ENCODE results near the gene PERM1.
"Not testable (repeated sequence)": the region's sequence is repeated elsewhere in the genome, so short reads cannot be mapped to it uniquely, and the experiment has no call there.

The PERM1 gene

GRCh38 chr1:997993-998744 lies 16.3 kb upstream of the PERM1 start:
- no peak for DNase-seq (ENCODE audit: low spot score)
- FAIRE-seq, result no peak

DNA sequence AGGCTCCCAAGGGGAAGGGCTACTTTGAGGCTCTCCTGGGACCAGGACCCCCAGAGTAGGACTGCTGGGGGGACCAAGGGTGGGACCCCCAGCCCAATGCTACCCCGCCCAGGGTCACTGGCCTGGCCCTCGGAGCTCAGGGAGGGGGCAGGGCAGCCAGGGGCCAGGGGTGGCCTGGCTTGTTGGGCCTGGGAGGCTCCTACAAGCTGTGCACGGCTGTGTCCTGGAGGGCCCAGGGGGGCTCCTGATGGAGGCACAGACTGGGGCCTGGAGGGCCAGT lies 15.8 kb upstream of the PERM1 start:
- no peak for DNase-seq (ENCODE audit: low spot score)
- no peak for FAIRE-seq

DNA sequence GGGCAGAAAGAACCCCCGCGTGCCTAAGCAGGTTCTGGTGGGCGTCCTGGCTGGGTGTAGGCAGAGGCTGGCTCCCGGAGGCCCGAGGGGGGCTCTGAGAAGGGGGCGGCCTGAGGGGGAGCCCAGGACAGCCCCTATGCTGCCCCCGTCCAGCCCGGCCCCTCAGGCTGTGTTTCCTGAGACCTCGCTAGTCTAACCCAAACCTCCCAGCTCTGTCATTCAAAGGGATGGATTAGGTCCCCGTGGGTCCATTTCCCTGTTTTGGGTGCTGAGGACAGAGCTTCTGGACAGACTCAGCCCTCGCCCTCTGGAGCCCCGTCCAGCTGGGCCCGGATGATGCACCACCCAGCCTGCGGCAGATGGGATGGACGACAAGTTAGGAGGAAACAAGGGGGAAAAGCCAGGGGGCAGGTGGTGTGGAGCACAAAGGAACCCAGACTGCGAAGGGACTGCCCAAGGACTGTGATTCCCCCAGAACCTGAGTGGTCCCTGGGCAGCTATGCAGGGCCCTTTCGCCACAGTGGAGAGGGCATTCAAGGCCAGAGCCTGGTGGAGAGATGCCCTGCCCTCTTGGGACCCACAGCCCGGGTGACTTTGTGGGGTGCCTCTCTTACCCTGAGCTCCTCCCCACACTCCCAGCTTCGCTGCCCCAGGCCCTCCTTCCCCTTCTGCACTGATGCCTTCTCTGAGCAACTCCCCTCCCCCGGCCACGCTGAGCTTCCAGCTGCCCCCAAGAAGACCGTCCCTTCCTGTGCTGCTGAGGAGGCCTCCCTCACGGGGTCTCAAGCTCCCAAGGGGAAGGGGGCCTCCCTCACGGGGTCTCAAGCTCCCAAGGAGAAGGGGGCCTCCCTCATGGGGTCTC lies 15.2 kb upstream of the PERM1 start:
- FAIRE-seq, result no peak
- no peak for DNase-seq (ENCODE audit: low spot score)

- no peak for DNase-seq (ENCODE audit: low spot score)
- no peak for FAIRE-seq
Measured at GRCh38 chr1:995665-996633, 14.1 kb upstream of the PERM1 start.

GRCh38 chr1:994546-994945 lies 12.7 kb upstream of the PERM1 start:
- FAIRE-seq; DNase-seq (ENCODE audit: low spot score): not testable (repeated sequence)

GRCh38 chr1:993379-993995 lies 11.6 kb upstream of the PERM1 start:
- DNase-seq (ENCODE audit: low spot score) (no peak), FAIRE-seq (no peak)

GRCh38 chr1:992362-992761 lies 10.5 kb upstream of the PERM1 start:
- DNase-seq (ENCODE audit: low spot score), result no peak
- no peak for FAIRE-seq

DNA sequence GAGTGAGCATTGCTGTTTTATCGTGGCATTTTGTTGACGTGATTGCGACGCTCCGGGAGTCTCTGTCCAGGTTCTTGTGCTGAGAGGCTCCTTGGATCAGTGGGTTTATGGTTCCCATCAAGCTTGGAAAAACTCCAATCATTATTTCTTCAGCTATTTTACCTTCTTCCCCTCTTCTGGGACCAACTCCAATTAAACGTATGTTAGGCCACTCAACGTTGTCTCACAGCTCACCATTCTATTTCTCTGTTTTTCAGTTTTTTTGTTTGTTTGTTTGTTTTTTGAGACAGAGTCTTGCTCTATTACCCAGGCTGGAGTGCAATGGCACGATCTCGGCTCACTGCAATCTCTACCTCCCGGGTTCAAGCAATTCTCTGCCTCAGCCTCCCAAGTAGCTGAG lies 10.0 kb upstream of the PERM1 start:
- no peak for DNase-seq (ENCODE audit: low spot score)
- no peak for FAIRE-seq

GRCh38 chr1:991275-991674 lies 9.4 kb upstream of the PERM1 start:
- FAIRE-seq; DNase-seq (ENCODE audit: low spot score): not testable (repeated sequence)

DNA sequence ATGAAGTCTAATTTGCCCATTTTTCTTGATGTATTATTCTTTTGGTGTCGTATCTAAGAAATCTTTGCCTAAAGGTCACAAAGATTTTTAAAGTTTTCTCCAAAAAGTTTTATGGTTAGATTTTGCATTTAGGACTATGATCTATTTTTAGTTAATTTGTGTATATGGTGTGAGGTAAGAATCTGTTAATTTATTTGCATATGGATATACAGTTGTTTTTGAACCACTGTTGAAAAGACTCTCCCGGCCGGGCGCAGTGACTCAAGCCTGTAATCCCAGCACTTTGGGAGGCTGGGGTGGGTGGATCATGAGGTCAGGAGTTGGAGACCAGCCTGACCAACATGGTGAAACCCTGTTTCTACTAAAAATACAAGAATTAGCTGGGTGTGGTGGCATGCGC lies 6.2 kb upstream of the PERM1 start:
- FAIRE-seq; DNase-seq (ENCODE audit: low spot score): not testable (repeated sequence)

- no peak for DNase-seq (ENCODE audit: low spot score)
- no peak for FAIRE-seq
Measured at GRCh38 chr1:985126-985525, 3.2 kb upstream of the PERM1 start.

DNA sequence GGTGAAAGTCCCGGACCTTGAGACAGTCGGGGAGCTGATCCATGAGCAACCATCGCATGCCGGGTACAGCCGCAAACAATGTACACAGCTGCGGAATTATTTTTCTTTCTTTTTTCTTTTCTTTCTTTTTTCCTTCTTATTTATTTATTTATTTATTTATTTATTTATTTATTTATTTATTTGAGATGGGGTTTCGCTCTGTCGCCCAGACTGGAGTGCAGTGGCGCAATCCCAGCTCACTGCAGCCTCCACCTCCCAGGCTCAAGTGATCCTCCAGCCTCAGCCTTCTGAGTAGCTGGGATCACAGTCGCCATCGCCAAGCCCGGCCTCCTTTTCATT lies 2.6 kb upstream of the PERM1 start:
- no peak for FAIRE-seq

GRCh38 chr1:983798-984475 lies 2.0 kb upstream of the PERM1 start:
- FAIRE-seq, result no peak
- DNase-seq (ENCODE audit: low spot score), result peak; percentile 5

More for the DNA sequence above, 2.6 kb upstream of the PERM1 start:
- no peak for DNase-seq (ENCODE audit: low spot score)

DNA sequence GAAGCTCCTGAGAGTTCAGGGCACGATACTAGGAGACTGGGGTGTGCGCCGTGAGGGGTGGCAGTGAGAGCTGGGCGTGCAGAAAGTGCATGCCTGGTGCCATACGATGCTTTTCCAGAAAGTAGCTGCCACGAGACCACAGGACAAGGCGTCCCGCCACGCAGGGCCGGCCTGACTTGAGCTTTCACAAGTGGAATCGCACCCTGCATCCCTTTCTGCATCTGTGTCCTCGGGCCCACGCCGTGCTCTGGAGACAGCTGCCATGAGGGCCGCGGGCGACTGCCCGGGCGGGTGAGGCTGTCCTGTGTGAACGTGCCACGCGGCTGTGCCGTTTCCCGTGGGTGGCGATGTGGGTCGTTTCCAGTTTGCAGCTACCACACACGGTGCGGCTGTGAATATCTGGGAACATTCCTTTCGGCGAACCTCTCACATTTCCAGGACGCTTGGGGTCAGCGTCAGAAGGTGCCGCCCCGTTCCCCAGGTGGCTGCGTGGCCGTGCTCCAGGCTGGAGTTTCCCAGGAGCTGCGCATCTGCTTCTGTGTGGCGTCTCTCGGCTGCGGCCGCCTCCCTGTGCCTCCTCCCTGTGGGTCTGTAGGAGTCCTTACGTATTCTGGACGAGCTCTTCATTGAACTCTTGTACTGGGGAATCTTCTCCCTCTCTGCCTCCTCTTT lies 1.0 kb upstream of the PERM1 start:
- FAIRE-seq (no peak), DNase-seq (ENCODE audit: low spot score) (no peak)

- DNase-seq (ENCODE audit: low spot score) (no peak), FAIRE-seq (no peak)
Measured at GRCh38 chr1:981491-981954, 370 bp downstream of the PERM1 start.

DNA sequence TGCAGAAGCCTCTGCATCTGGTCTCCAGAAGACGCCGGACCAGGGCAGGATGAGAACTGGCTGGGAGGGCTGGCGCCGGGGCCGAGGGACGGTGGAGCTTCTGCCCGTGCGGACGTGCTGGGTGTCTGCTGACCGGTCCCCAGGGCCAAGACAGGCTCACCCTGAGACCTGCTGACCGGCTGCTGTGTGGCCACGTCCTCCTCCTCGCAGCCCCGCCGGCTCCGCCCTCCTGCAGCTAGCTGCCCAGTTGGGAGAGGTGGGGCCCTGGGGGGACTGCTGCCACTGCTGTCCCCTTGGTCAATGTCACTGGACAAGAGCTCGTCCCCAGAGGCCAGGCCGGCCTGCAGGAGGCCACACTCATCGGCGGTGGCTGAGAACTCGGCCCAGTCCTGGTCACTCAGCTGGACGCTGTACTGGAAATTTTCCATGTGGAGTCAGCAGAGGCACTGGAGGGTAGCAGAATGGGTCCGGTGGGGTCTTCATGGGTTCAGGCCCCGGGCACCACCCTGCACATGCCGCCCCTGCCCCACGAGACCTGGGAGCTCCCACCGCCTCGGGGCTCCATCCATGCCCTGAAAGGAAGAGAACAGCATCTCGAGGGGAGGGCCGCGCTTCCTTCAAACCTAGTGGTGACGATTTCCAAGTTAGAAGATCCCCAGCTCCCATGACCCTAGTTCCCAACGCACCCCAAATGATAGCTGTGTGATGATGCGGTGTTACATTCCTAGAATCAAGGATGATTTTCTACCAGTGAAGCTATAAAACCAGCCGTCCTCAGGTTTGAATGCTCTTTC lies 1.1 kb downstream of the PERM1 start:
- FAIRE-seq, result no peak
- DNase-seq (ENCODE audit: low spot score), result no peak

DNA sequence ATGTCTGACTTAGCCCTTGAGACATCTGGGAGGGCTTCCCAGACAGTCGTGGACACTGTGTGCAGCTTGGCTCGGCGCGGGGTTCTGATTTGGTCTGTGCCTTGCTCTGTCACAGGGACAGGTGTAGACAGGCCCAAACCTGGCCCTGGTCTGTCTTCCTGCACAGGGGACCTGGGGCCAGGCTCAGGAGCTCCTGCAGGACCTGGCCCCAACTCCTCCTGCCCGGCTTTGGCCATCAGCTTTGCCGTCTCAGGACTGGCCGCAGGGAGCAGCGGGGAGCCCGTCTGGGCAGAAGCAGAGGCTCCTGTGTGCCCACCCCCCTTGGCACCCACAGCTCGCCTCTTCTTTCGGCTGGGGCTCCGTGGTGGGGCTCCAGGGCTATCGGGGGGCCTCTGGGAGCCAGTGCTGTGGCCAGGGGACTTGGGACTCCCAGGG lies 1.7 kb downstream of the PERM1 start:
- DNase-seq (ENCODE audit: low spot score) (no peak), FAIRE-seq (no peak)

GRCh38 chr1:979744-980072 lies 2.2 kb downstream of the PERM1 start:
- FAIRE-seq (no peak), DNase-seq (ENCODE audit: low spot score) (no peak)
